ENCODE measurements around the gene DHRS7B. TPM values are rescaled to one million over a fixed set of nuclear protein-coding genes. Genes with fewer than 3 reads are reported as not detected.

Gene DHRS7B
- polyA plus RNA-seq, 1 of the 3 experiments (the other 2 are of a cell fraction), result 17.8 TPM

DNA sequence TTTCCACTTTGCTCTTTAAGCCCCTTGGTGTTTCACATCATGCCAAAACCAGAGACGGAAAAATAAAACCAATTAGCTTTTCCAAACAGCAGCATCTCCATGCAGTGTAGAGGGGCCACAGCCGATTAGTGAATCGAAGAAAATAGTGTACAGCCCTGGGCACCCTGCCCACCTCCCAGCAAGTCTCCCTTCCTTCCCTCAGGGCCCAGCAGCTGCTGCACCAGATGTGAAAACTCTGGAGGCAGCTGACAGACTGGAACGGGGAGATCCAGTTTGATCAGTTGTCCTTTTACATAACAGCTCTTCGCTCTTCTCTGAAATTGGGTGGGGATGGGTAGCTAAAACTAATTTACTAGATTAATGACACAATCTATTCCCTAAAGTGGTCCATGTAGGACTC, 67.9 kb downstream of the DHRS7B start:
- no peak for TF ChIP-seq TCF12 (IDR thresholded peaks at IDR 0.05)
- TF ChIP-seq ELF1 (IDR thresholded peaks at IDR 0.05), result no peak
- TF ChIP-seq RFX5 (IDR thresholded peaks at IDR 0.05; ENCODE audit: low read length), result no peak
- TF ChIP-seq EP300 (IDR thresholded peaks at IDR 0.05; ENCODE audit: borderline replicate concordance in 1 of 2, low read depth in 1 of 2, low read length in 1 of 2), result peak in 1 of 2 experiments; percentile 46; a peak in 2 of 4 replicates
- TF ChIP-seq, protein P1, sequence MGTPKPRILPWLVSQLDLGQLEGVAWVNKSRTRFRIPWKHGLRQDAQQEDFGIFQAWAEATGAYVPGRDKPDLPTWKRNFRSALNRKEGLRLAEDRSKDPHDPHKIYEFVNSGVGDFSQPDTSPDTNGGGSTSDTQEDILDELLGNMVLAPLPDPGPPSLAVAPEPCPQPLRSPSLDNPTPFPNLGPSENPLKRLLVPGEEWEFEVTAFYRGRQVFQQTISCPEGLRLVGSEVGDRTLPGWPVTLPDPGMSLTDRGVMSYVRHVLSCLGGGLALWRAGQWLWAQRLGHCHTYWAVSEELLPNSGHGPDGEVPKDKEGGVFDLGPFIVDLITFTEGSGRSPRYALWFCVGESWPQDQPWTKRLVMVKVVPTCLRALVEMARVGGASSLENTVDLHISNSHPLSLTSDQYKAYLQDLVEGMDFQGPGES (IDR thresholded peaks at IDR 0.05; ENCODE audit: low read depth, low read length), result no peak
- TF ChIP-seq RCOR1 (IDR thresholded peaks at IDR 0.05; ENCODE audit: low read length), result 0 out of 2 replicates have a peak, but pooled peaks have one; percentile 7
- Histone ChIP-seq H3K9me3 (no peaks in the 10 kb centered on the region), H3F3A (replicated peaks; ENCODE audit: insufficient read depth) (peaks cover 4% of the 10 kb centered on the region), H3K9ac (no peak overlapping the region), H4K20me1 (ENCODE audit: insufficient read depth) (peaks cover 25% of the 10 kb centered on the region), H3K9me2 (no peaks in the 10 kb centered on the region), H2AFZ (ENCODE audit: low read depth) (no peak overlapping the region), H3K27me3 (ENCODE audit: insufficient read depth) (no peaks in the 10 kb centered on the region), H3K79me2 (ENCODE audit: insufficient read depth) (peaks cover 32% of the 10 kb centered on the region), H3K4me1 (ENCODE audit: control insufficient read depth in 1 of 2, insufficient read depth in 2 of 2, low read depth in 1 of 2, low read length in 1 of 2) (peaks cover 0 to 17% of the 10 kb centered on the region in 2 experiments; a peak in 1 of 4 replicates), H3K36me3 (replicated peaks in 1 of 2; ENCODE audit: control insufficient read depth in 1 of 2, insufficient read depth in 2 of 2, low read length in 1 of 2) (peaks cover 4 to 14% of the 10 kb centered on the region in 2 experiments), H3K4me2 (no peak overlapping the region), H3K27ac (ENCODE audit: low read depth in 2 of 2, low read length in 1 of 2) (peak overlapping the region in 1 of 2 experiments; percentile 40; a peak in 1 of 4 replicates), H3K4me3 (ENCODE audit: low read depth in 2 of 2, low read length in 1 of 2) (no peak overlapping the region)
- DNase-seq, result peak; percentile 70
- WGBS (ENCODE audit: low lambda C conversion rate), result 80% methylated on average over 5 of the region's 5 CpGs
- POLR2A ChIA-PET, result interaction anchor here (0.9 to 1.3 kb wide), 2 partner anchors 8 to 17 kb away, joined by 3 read pairs; no protein-coding TSS in a partner anchor
- CTCF ChIA-PET, result interaction anchor here (1.2 to 2.0 kb wide), 6 partner anchors 9 to 76 kb away, joined by 3 to 8 read pairs (median 4); no protein-coding TSS in a partner anchor

DNA sequence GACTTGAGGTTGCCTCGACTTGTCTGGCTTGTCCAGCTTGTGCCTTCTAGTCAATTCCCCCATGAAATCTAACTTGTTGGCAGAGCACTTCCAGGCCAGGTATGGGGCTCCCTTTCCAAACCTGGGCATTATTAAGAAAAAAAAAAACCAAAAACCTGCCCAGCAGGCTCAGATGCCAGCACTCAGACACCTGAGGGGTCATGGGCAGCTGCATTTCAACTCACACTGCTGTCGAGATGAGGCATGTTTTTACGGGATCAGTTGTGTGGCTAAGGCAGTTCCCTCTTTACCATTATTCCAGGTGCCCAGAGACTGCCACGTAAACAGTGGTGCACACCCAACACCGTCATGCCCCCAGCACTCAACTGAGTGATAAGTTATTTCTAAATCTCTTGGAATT, 69.4 kb downstream of the DHRS7B start:
- ChIA-PET POLR2A (no interaction called here), CTCF (interaction anchor here (1.9 kb wide), 1 partner anchor 67 kb away, joined by 8 read pairs; no protein-coding TSS in a partner anchor)
- Histone ChIP-seq H3K4me3 (ENCODE audit: low read depth in 2 of 2, low read length in 1 of 2) (no peak overlapping the region), H3K27ac (ENCODE audit: low read depth in 2 of 2, low read length in 1 of 2) (no peak overlapping the region), H3K9me3 (no peaks in the 10 kb centered on the region), H3K36me3 (replicated peaks in 1 of 2; ENCODE audit: control insufficient read depth in 1 of 2, insufficient read depth in 2 of 2, low read length in 1 of 2) (peaks cover 4 to 14% of the 10 kb centered on the region in 2 experiments), H3K27me3 (ENCODE audit: insufficient read depth) (no peaks in the 10 kb centered on the region), H3K9ac (no peak overlapping the region), H3F3A (replicated peaks; ENCODE audit: insufficient read depth) (peaks cover 4% of the 10 kb centered on the region), H3K4me2 (no peak overlapping the region), H4K20me1 (ENCODE audit: insufficient read depth) (peaks cover 39% of the 10 kb centered on the region), H3K4me1 (ENCODE audit: control insufficient read depth in 1 of 2, insufficient read depth in 2 of 2, low read depth in 1 of 2, low read length in 1 of 2) (peaks cover 0 to 25% of the 10 kb centered on the region in 2 experiments; a peak in 1 of 4 replicates), H3K79me2 (ENCODE audit: insufficient read depth) (peaks cover 47% of the 10 kb centered on the region), H3K9me2 (no peaks in the 10 kb centered on the region), H2AFZ (ENCODE audit: low read depth) (no peak overlapping the region)
- TF ChIP-seq RAD21 (IDR thresholded peaks at IDR 0.05; ENCODE audit: low read length) (no peak), TCF12 (IDR thresholded peaks at IDR 0.05) (no peak)
- TF ChIP-seq, protein P2, sequence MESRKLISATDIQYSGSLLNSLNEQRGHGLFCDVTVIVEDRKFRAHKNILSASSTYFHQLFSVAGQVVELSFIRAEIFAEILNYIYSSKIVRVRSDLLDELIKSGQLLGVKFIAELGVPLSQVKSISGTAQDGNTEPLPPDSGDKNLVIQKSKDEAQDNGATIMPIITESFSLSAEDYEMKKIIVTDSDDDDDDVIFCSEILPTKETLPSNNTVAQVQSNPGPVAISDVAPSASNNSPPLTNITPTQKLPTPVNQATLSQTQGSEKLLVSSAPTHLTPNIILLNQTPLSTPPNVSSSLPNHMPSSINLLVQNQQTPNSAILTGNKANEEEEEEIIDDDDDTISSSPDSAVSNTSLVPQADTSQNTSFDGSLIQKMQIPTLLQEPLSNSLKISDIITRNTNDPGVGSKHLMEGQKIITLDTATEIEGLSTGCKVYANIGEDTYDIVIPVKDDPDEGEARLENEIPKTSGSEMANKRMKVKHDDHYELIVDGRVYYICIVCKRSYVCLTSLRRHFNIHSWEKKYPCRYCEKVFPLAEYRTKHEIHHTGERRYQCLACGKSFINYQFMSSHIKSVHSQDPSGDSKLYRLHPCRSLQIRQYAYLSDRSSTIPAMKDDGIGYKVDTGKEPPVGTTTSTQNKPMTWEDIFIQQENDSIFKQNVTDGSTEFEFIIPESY (IDR thresholded peaks at IDR 0.05; ENCODE audit: borderline replicate concordance, low read depth), result no peak
- TF ChIP-seq, protein P3, sequence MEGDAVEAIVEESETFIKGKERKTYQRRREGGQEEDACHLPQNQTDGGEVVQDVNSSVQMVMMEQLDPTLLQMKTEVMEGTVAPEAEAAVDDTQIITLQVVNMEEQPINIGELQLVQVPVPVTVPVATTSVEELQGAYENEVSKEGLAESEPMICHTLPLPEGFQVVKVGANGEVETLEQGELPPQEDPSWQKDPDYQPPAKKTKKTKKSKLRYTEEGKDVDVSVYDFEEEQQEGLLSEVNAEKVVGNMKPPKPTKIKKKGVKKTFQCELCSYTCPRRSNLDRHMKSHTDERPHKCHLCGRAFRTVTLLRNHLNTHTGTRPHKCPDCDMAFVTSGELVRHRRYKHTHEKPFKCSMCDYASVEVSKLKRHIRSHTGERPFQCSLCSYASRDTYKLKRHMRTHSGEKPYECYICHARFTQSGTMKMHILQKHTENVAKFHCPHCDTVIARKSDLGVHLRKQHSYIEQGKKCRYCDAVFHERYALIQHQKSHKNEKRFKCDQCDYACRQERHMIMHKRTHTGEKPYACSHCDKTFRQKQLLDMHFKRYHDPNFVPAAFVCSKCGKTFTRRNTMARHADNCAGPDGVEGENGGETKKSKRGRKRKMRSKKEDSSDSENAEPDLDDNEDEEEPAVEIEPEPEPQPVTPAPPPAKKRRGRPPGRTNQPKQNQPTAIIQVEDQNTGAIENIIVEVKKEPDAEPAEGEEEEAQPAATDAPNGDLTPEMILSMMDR (IDR thresholded peaks at IDR 0.05), result no peak
- TF ChIP-seq, protein P4, sequence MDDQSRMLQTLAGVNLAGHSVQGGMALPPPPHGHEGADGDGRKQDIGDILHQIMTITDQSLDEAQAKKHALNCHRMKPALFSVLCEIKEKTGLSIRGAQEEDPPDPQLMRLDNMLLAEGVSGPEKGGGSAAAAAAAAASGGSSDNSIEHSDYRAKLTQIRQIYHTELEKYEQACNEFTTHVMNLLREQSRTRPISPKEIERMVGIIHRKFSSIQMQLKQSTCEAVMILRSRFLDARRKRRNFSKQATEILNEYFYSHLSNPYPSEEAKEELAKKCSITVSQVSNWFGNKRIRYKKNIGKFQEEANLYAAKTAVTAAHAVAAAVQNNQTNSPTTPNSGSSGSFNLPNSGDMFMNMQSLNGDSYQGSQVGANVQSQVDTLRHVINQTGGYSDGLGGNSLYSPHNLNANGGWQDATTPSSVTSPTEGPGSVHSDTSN (IDR thresholded peaks at IDR 0.05), result no peak
- WGBS (ENCODE audit: low lambda C conversion rate), result 94% methylated on average over 5 of the region's 5 CpGs
- no peak for DNase-seq

Data from SK-N-SH (cell line).